Esophagus muscularis mucosa (tissue), 4 donors: ENCODE data around the gene FITM1. TPM values are rescaled to one million over a fixed set of nuclear protein-coding genes. Genes with fewer than 3 reads are reported as not detected.

Source experiments
- DNase-seq: peaks from one replicate; pipeline ENCODE4 v3.0.0-alpha.2; 2017; ENCODE audit errors: extremely low spot score
- H3K27ac ChIP-seq, 4 donors: fragments of 200-600 bp; sonication (generic); replicated peaks in 1 of 4; 1 replicate in 3 of 4; 2 replicates in 1 of 4; pipeline ENCODE4 v1.5.1; 2016 to 2019; ENCODE audit warnings: mild to moderate bottlenecking in 1 of 4
- H3K27me3 ChIP-seq, 4 donors: fragments of 200-600 bp; sonication (generic); one replicate each; pipeline versions ENCODE4 v1.5.1 to v1.6.0; 2016 to 2019
- H3K36me3 ChIP-seq, 4 donors: fragments of 200-600 bp; sonication (generic); one replicate each; pipeline ENCODE4 v1.5.1; 2016 to 2019
- H3K4me1 ChIP-seq, 4 donors: fragments of 200-600 bp; sonication (generic); one replicate each; pipeline ENCODE4 v1.5.1; 2016 to 2019
- H3K4me3 ChIP-seq, 4 donors: fragments of 200-600 bp; sonication (generic); 1 replicate in 2 of 4; 2 replicates in 2 of 4; pipeline ENCODE4 v1.5.1; 2016 to 2019; ENCODE audit warnings: mild to moderate bottlenecking in 4 of 4, moderate library complexity in 1 of 4
- H3K9me3 ChIP-seq, 4 donors: fragments of 200-600 bp; sonication (generic); 1 replicate in 3 of 4; 2 replicates in 1 of 4; pipeline ENCODE4 v1.5.1; 2016 to 2019
- EP300 ChIP-seq: sonication (generic); formaldehyde crosslinking; IDR thresholded peaks from one replicate; pipeline ENCODE4 v1.6.1; 2017; ENCODE audit warnings: antibody characterized with exemption
- POLR2A ChIP-seq: fragments of 450-650 bp; IDR thresholded peaks from one replicate; pipeline ENCODE4 v1.6.1; 2017; ENCODE audit warnings: antibody characterized with exemption, moderate library complexity, mild to moderate bottlenecking, low read depth
- POLR2AphosphoS5 ChIP-seq, 2 donors: sonication (generic); formaldehyde crosslinking; IDR thresholded peaks; one replicate each; pipeline ENCODE4 v1.6.1; 2017; ENCODE audit warnings: antibody characterized with exemption in 2 of 2
- WGBS: methylation state at CpG from one replicate; pipeline ENCODE4 v1.1.5; 2018; 5-methylcytosine and 5-hydroxymethylcytosine counted together
- intact Hi-C: fragments of 100-400 bp; cut with DNase I; formaldehyde crosslinking; loops from one replicate; pipeline ENCODE4 v1.15.1; 2023
- small RNA-seq, 3 donors: library from RNA; depleted of rRNA; stranded (forward); fragments of <200 nt; gene quantifications; one replicate each; pipeline ENCODE3, GENCODE V24; 2016
- total RNA-seq, 4 donors: library from RNA; depleted of rRNA; stranded (reverse); fragments of >200 nt; gene quantifications; one replicate each; pipeline versions ENCODE4 v1.1.0 to v1.2.1, GENCODE V29; 2016
- TF ChIP-seq, protein P1 (sequence below), 3 experiments: fragments of 200-600 bp in 2 of 3; fragments of 450-650 bp in 1 of 3; sonication (generic) in 2 of 3; IDR thresholded peaks; one replicate each; pipeline ENCODE4 v1.5.1; 2017 to 2019; ENCODE audit warnings: antibody characterized with exemption in 3 of 3, mild to moderate bottlenecking in 2 of 3, moderate library complexity in 1 of 3

The FITM1 gene
- total RNA-seq, 4 donors from 2014 or later = 0.34 to 0.83 (median 0.52) TPM; not detected in 1

- intact Hi-C loops = no loop called here
- no peak overlapping the region for H3K4me3 ChIP-seq
- H3K4me1 ChIP-seq = peaks cover 11 to 17% (median 16%) of the 10 kb centered on the region in 4 donors
- DNase-seq = no peak
- H3K36me3 ChIP-seq = peaks cover 48 to 93% (median 90%) of the 10 kb centered on the region in 4 donors
- 72% methylated on average over 18 of the region's 18 CpGs for WGBS
- TF ChIP-seq POLR2AphosphoS5 (IDR thresholded peaks at IDR 0.05) (peak; percentile 7 to 38), EP300 (no peak)
- peak overlapping the region; percentile 72 to 81 (median 76) for H3K27ac ChIP-seq
- H3K9me3 ChIP-seq = no peaks in the 10 kb centered on the region
- H3K27me3 ChIP-seq = no peaks in the 10 kb centered on the region
These were observed 49.7 kb downstream of the FITM1 start for GRCh38 chr14:24179961-24180796.

GRCh38 chr14:24181371-24182077 lies 51.1 kb downstream of the FITM1 start:
- peaks cover 62 to 100% (median 98%) of the 10 kb centered on the region in 4 donors for H3K36me3 ChIP-seq

More at GRCh38 chr14:24181371-24182077, 51.1 kb downstream of the FITM1 start:
- TF ChIP-seq, protein P1, sequence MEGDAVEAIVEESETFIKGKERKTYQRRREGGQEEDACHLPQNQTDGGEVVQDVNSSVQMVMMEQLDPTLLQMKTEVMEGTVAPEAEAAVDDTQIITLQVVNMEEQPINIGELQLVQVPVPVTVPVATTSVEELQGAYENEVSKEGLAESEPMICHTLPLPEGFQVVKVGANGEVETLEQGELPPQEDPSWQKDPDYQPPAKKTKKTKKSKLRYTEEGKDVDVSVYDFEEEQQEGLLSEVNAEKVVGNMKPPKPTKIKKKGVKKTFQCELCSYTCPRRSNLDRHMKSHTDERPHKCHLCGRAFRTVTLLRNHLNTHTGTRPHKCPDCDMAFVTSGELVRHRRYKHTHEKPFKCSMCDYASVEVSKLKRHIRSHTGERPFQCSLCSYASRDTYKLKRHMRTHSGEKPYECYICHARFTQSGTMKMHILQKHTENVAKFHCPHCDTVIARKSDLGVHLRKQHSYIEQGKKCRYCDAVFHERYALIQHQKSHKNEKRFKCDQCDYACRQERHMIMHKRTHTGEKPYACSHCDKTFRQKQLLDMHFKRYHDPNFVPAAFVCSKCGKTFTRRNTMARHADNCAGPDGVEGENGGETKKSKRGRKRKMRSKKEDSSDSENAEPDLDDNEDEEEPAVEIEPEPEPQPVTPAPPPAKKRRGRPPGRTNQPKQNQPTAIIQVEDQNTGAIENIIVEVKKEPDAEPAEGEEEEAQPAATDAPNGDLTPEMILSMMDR (IDR thresholded peaks at IDR 0.05) = no peak
- no peak for TF ChIP-seq POLR2A
- no peak for TF ChIP-seq EP300
- TF ChIP-seq POLR2AphosphoS5 (IDR thresholded peaks at IDR 0.05) = no peak
- Histone ChIP-seq H3K4me1 (peaks cover 11 to 17% (median 16%) of the 10 kb centered on the region in 4 donors), H3K27me3 (no peaks in the 10 kb centered on the region), H3K9me3 (no peaks in the 10 kb centered on the region), H3K4me3 (no peak overlapping the region), H3K27ac (peak overlapping the region in 1 of 4 donors; percentile 81)
- WGBS = 87% methylated on average over 8 of the region's 19 CpGs
- no peak for DNase-seq
- intact Hi-C loops = no loop called here

Small RNAs within 50 kb of the gene (small RNA-seq; reads per million reads assigned to genes)
- gene IPO4 (0 to 0.34 (median 0) reads per million in 3 donors), gene IRF9 (0 reads per million in 3 donors), gene RNA5SP383 (0.56 to 0.83 (median 0.68) reads per million in 3 donors)

Other genes starting within 250 kb of the FITM1 start
- gene DHRS4, start 176.9 kb upstream of the FITM1 start, total RNA-seq = 10 to 100 TPM; 37.1 to 54.4 (median 46.3) TPM
- 10 to 100 TPM in 3 of 4 donors, 1 to 10 TPM in 1; 9.4 to 23.9 (median 21.1) TPM for gene DHRS4L2, start 141.7 kb upstream of the FITM1 start, total RNA-seq
- under 1 TPM in 2 of 4 donors, not detected in 2; 0.17 to 0.29 TPM for gene CARMIL3, start 78.7 kb upstream of the FITM1 start, total RNA-seq
- gene CPNE6, start 59.1 kb upstream of the FITM1 start, total RNA-seq = under 1 TPM in 3 of 4 donors, not detected in 1; 0.26 to 0.34 (median 0.33) TPM
- 10 to 100 TPM in 3 of 4 donors, 1 to 10 TPM in 1; 9.1 to 20.7 (median 12.5) TPM for gene PCK2, start 36.3 kb upstream of the FITM1 start, total RNA-seq
- gene DCAF11, start 15.9 kb upstream of the FITM1 start, total RNA-seq = 10 to 100 TPM; 56.0 to 74.9 (median 66.8) TPM
- gene NRL, start 15.7 kb upstream of the FITM1 start, total RNA-seq = 1 to 10 TPM; 1.8 to 3.3 (median 3.0) TPM
- gene PSME1, start 5.5 kb downstream of the FITM1 start, total RNA-seq = 100 to 1,000 TPM; 129 to 158 (median 143) TPM
- 10 to 100 TPM in 3 of 4 donors, 1 to 10 TPM in 1; 8.8 to 14.4 (median 12.2) TPM for gene EMC9, start 10.9 kb downstream of the FITM1 start, total RNA-seq
- gene PSME2, start 16.0 kb downstream of the FITM1 start, total RNA-seq = 10 to 100 TPM; 32.8 to 64.3 (median 42.6) TPM
- gene RNF31, start 16.8 kb downstream of the FITM1 start, total RNA-seq = 10 to 100 TPM; 21.7 to 33.3 (median 26.8) TPM
- 10 to 100 TPM; 39.5 to 78.3 (median 63.2) TPM for gene IRF9, start 30.6 kb downstream of the FITM1 start, total RNA-seq
- 1 to 10 TPM; 4.6 to 5.9 (median 5.0) TPM for gene REC8, start 41.4 kb downstream of the FITM1 start, total RNA-seq
- gene IPO4, start 58.2 kb downstream of the FITM1 start, total RNA-seq = 10 to 100 TPM; 12.9 to 41.6 (median 25.2) TPM
- gene TM9SF1, start 64.8 kb downstream of the FITM1 start, total RNA-seq = 10 to 100 TPM; 27.0 to 44.6 (median 43.8) TPM
- gene TSSK4, start 75.0 kb downstream of the FITM1 start, total RNA-seq = under 1 TPM in 2 of 4 donors, not detected in 2; 0.57 to 0.58 TPM
- gene CHMP4A, start 82.8 kb downstream of the FITM1 start, total RNA-seq = 100 to 1,000 TPM in 2 of 4 donors, 10 to 100 TPM in 2; 75.4 to 135 (median 94.9) TPM
- gene MDP1, start 85.4 kb downstream of the FITM1 start, total RNA-seq = 10 to 100 TPM; 11.1 to 17.5 (median 14.4) TPM
- 100 to 1,000 TPM; 117 to 152 (median 131) TPM for gene NEDD8, start 101.7 kb downstream of the FITM1 start, total RNA-seq
- 10 to 100 TPM; 43.1 to 53.4 (median 50.5) TPM for gene GMPR2, start 102.3 kb downstream of the FITM1 start, total RNA-seq
- 10 to 100 TPM; 49.4 to 89.0 (median 81.0) TPM for gene TINF2, start 112.0 kb downstream of the FITM1 start, total RNA-seq
- gene TGM1, start 132.5 kb downstream of the FITM1 start, total RNA-seq = 1 to 10 TPM in 2 of 4 donors, under 1 TPM in 2; 0.52 to 3.3 (median 1.6) TPM
- 10 to 100 TPM; 14.6 to 27.8 (median 20.3) TPM for gene RABGGTA, start 140.9 kb downstream of the FITM1 start, total RNA-seq
- 10 to 100 TPM; 13.9 to 22.4 (median 19.2) TPM for gene DHRS1, start 169.1 kb downstream of the FITM1 start, total RNA-seq
- 10 to 100 TPM; 16.6 to 29.2 (median 21.6) TPM for gene NOP9, start 169.2 kb downstream of the FITM1 start, total RNA-seq
- 10 to 100 TPM in 1 of 4 donors, 1 to 10 TPM in 3; 6.6 to 12.5 (median 8.1) TPM for gene CIDEB, start 177.3 kb downstream of the FITM1 start, total RNA-seq
- 1 to 10 TPM; 1.7 to 3.7 (median 2.4) TPM for gene LTB4R2, start 179.5 kb downstream of the FITM1 start, total RNA-seq
- 1 to 10 TPM in 3 of 4 donors, under 1 TPM in 1; 0.42 to 6.0 (median 2.9) TPM for gene LTB4R, start 180.8 kb downstream of the FITM1 start, total RNA-seq
- 10 to 100 TPM; 21.5 to 36.9 (median 27.9) TPM for gene ADCY4, start 204.4 kb downstream of the FITM1 start, total RNA-seq
- gene RIPK3, start 209.3 kb downstream of the FITM1 start, total RNA-seq = 1 to 10 TPM; 3.8 to 6.4 (median 6.1) TPM
- gene NFATC4, start 237.5 kb downstream of the FITM1 start, total RNA-seq = 10 to 100 TPM; 38.8 to 65.2 (median 48.3) TPM